Measurements from ENCODE around the gene SLC29A2. TPM values are rescaled to one million over a fixed set of nuclear protein-coding genes. Genes with fewer than 3 reads are reported as not detected.

SLC29A2 gene
- total and polyA plus RNA-seq, 4 donors: 1.2 to 3.3 (median 1.5) TPM

DNA sequence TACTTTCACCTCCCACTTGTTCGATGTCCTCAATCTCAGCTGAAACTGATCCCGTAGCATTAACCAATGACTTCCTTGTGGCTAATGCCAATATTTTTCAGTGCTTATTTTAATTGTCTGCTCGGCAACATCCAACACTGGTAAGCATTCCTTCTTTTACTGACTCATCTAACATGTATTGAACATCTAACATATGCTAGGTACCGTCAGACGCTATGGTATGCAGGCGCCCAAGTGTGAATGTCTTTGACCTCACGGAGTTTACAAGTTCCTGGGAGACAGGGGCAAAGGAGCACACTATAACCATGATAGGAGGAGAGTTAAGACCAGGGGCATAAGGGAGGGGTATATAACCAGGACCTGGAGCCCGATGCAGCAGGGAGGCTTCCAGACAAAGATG, 28.4 kb downstream of the SLC29A2 start:
- H3K4me1 ChIP-seq (ENCODE audit: control insufficient read depth in 4 of 4, insufficient read depth in 4 of 4, low read length in 3 of 4): peaks cover 8 to 42% (median 36%) of the 10 kb centered on the region in 4 donors
- DNase-seq (ENCODE audit: low spot score): no peak
- no peak overlapping the region for H3K4me3 ChIP-seq (ENCODE audit: low read depth in 1 of 3, low read length in 3 of 3)
- peaks cover 12 to 32% (median 17%) of the 10 kb centered on the region in 4 donors for H3K36me3 ChIP-seq (ENCODE audit: control insufficient read depth in 4 of 4, insufficient read depth in 3 of 4, low read depth in 1 of 4, low read length in 3 of 4)
- H3K27me3 ChIP-seq (ENCODE audit: control insufficient read depth in 4 of 4, insufficient read depth in 4 of 4, low read length in 3 of 4): no peaks in the 10 kb centered on the region
- WGBS: 94% methylated on average over 8 of the region's 8 CpGs
- H3K27ac ChIP-seq (ENCODE audit: low read depth in 1 of 2, low read length in 2 of 2): no peak overlapping the region
- TF ChIP-seq HNF4G (IDR thresholded peaks at IDR 0.05) (no peak), TAF1 (conservative IDR thresholded peaks at IDR 0.05) (no peak), NR2F2 (IDR thresholded peaks at IDR 0.05) (no peak), YY1 (IDR thresholded peaks at IDR 0.05) (no peak), EGR1 (IDR thresholded peaks at IDR 0.05; ENCODE audit: low read depth in 2 of 2) (no peak), ZBTB33 (IDR thresholded peaks at IDR 0.05) (no peak)
- H3K9ac ChIP-seq (ENCODE audit: low read depth in 1 of 2, low read length in 2 of 2): no peak overlapping the region
- no peaks in the 10 kb centered on the region for H3K9me3 ChIP-seq (ENCODE audit: control insufficient read depth in 4 of 4, low read length in 3 of 4)

- peaks cover 12 to 35% (median 20%) of the 10 kb centered on the region in 4 donors for H3K36me3 ChIP-seq (ENCODE audit: control insufficient read depth in 4 of 4, insufficient read depth in 3 of 4, low read depth in 1 of 4, low read length in 3 of 4)
- 97% methylated on average over 21 of the region's 21 CpGs for WGBS
- TF ChIP-seq TAF1 (conservative IDR thresholded peaks at IDR 0.05) (no peak), ATF3 (IDR thresholded peaks at IDR 0.05) (no peak), FOXA2 (IDR thresholded peaks at IDR 0.05) (no peak), GABPA (IDR thresholded peaks at IDR 0.05 in 1 of 2, conservative IDR thresholded peaks at IDR 0.05 in 1 of 2) (no peak), RAD21 (IDR thresholded peaks at IDR 0.05) (no peak), CTCF (IDR thresholded peaks at IDR 0.05; ENCODE audit: low read depth, low read length, missing input control) (no peak), YY1 (IDR thresholded peaks at IDR 0.05) (no peak), REST (IDR thresholded peaks at IDR 0.05) (no peak), EGR1 (IDR thresholded peaks at IDR 0.05; ENCODE audit: low read depth in 2 of 2) (no peak), HNF4G (IDR thresholded peaks at IDR 0.05) (no peak), JUND (IDR thresholded peaks at IDR 0.05) (no peak)
- TF ChIP-seq, protein P1, sequence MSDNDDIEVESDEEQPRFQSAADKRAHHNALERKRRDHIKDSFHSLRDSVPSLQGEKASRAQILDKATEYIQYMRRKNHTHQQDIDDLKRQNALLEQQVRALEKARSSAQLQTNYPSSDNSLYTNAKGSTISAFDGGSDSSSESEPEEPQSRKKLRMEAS (IDR thresholded peaks at IDR 0.05): no peak
These were observed 29.9 kb downstream of the SLC29A2 start for GRCh38 chr11:66341502-66342126.

More at GRCh38 chr11:66341502-66342126, 29.9 kb downstream of the SLC29A2 start:
- no peak overlapping the region for H3K27ac ChIP-seq (ENCODE audit: low read depth in 1 of 2, low read length in 2 of 2)
- H3K9ac ChIP-seq (ENCODE audit: low read depth in 1 of 2, low read length in 2 of 2): no peak overlapping the region
- H3K4me3 ChIP-seq (ENCODE audit: low read depth in 1 of 3, low read length in 3 of 3): no peak overlapping the region
- no peaks in the 10 kb centered on the region for H3K27me3 ChIP-seq (ENCODE audit: control insufficient read depth in 4 of 4, insufficient read depth in 4 of 4, low read length in 3 of 4)
- no peaks in the 10 kb centered on the region for H3K9me3 ChIP-seq (ENCODE audit: control insufficient read depth in 4 of 4, low read length in 3 of 4)
- no peak for DNase-seq (ENCODE audit: low spot score)
- peaks cover 6 to 33% (median 27%) of the 10 kb centered on the region in 4 donors for H3K4me1 ChIP-seq (ENCODE audit: control insufficient read depth in 4 of 4, insufficient read depth in 4 of 4, low read length in 3 of 4)

Measured in liver (tissue), 9 donors.